CD14-positive monocyte (primary cell): Measurements from ENCODE around the gene SCN1B. TPM values are rescaled to one million over a fixed set of nuclear protein-coding genes. Genes with fewer than 3 reads are reported as not detected.

Experiments used
- DNase-seq, 3 donors: peaks; one replicate each; pipeline ENCODE4 v3.0.0-alpha.2; 2011 to 2022
- H2AFZ ChIP-seq: 2 replicates; pipeline ENCODE4 v1.6.0; 2012; ENCODE audit warnings: mild to moderate bottlenecking, low read depth, low read length, inconsistent platforms; ENCODE audit not compliant: insufficient read depth, poor library complexity, severe bottlenecking
- H3K27ac ChIP-seq, 2 donors: 1 replicate in 1 of 2; 2 replicates in 1 of 2; pipeline ENCODE4 v1.5.1; 2012 to 2013; ENCODE audit warnings: low read length in 2 of 2, control low read depth in 1 of 2, inconsistent platforms in 1 of 2, low read depth in 1 of 2, mild to moderate bottlenecking in 1 of 2
- H3K27me3 ChIP-seq, 2 donors: one replicate each; pipeline versions ENCODE4 v1.6.0 to v1.6.1; 2011 to 2013; ENCODE audit warnings: low read length in 2 of 2; ENCODE audit not compliant: control insufficient read depth in 2 of 2, insufficient read depth in 2 of 2
- H3K36me3 ChIP-seq, 2 donors: replicated peaks in 1 of 2; 1 replicate in 1 of 2; 2 replicates in 1 of 2; pipeline versions ENCODE4 v1.5.1 to v1.6.1; 2012 to 2013; ENCODE audit warnings: low read length in 2 of 2, control low read depth in 1 of 2, inconsistent platforms in 1 of 2, mild to moderate bottlenecking in 1 of 2; ENCODE audit not compliant: insufficient read depth in 2 of 2, control insufficient read depth in 1 of 2
- H3K4me1 ChIP-seq, 2 donors: 1 replicate in 1 of 2; 2 replicates in 1 of 2; pipeline versions ENCODE4 v1.5.1 to v1.6.1; 2012 to 2013; ENCODE audit warnings: low read length in 2 of 2, control low read depth in 1 of 2, inconsistent platforms in 1 of 2, mild to moderate bottlenecking in 1 of 2, moderate library complexity in 1 of 2; ENCODE audit not compliant: insufficient read depth in 2 of 2, control insufficient read depth in 1 of 2
- H3K4me2 ChIP-seq: replicated peaks from 2 replicates; pipeline ENCODE3; 2012; ENCODE audit warnings: low read length, moderate library complexity, mild to moderate bottlenecking; ENCODE audit not compliant: poor library complexity, severe bottlenecking; ENCODE audit errors: extremely low read depth
- H3K4me3 ChIP-seq, 3 experiments: fragments of 200-600 bp in 1 of 3; sonication (generic) in 1 of 3; replicated peaks in 1 of 3; 1 replicate in 2 of 3; 2 replicates in 1 of 3; pipeline ENCODE4 v1.5.1; 2011 to 2013; ENCODE audit warnings: low read length in 3 of 3, mild to moderate bottlenecking in 3 of 3, control low read depth in 2 of 3, low read depth in 2 of 3, inconsistent platforms in 1 of 3, moderate library complexity in 1 of 3
- H3K79me2 ChIP-seq: 2 replicates; pipeline ENCODE4 v1.6.0; 2012; ENCODE audit warnings: mild to moderate bottlenecking, control low read depth, inconsistent platforms, low read length, moderate library complexity; ENCODE audit not compliant: insufficient read depth
- H3K9ac ChIP-seq: 2 replicates; pipeline ENCODE4 v1.6.0; 2017; ENCODE audit warnings: low read length, mild to moderate bottlenecking; ENCODE audit not compliant: insufficient read depth, poor library complexity, severe bottlenecking
- H3K9me3 ChIP-seq, 2 donors: replicated peaks in 1 of 2; 1 replicate in 1 of 2; 2 replicates in 1 of 2; pipeline versions ENCODE4 v1.5.1 to v1.6.1; 2012 to 2013; ENCODE audit warnings: low read length in 2 of 2, control low read depth in 1 of 2; ENCODE audit not compliant: control insufficient read depth in 1 of 2, insufficient read depth in 1 of 2
- H4K20me1 ChIP-seq: 2 replicates; pipeline ENCODE4 v1.6.0; 2012; ENCODE audit warnings: mild to moderate bottlenecking, low read length, control low read depth, moderate library complexity; ENCODE audit not compliant: insufficient read depth
- H3K27ac Mint-ChIP-seq, 7 donors: one replicate each; pipeline ENCODE4 v1.8.0; 2020; ENCODE audit warnings: mild to moderate bottlenecking in 7 of 7, mixed read lengths in 7 of 7, moderate library complexity in 6 of 7, inconsistent platforms in 2 of 7
- H3K27me3 Mint-ChIP-seq, 3 donors: one replicate each; pipeline ENCODE4 v1.8.0; 2021 to 2022; ENCODE audit warnings: low read depth in 3 of 3, mild to moderate bottlenecking in 3 of 3, mixed read lengths in 3 of 3, moderate library complexity in 3 of 3, inconsistent platforms in 1 of 3
- H3K36me3 Mint-ChIP-seq, 2 donors: one replicate each; pipeline ENCODE4 v1.8.0; 2020; ENCODE audit warnings: mixed read lengths in 2 of 2, inconsistent platforms in 1 of 2, mild to moderate bottlenecking in 1 of 2
- H3K4me1 Mint-ChIP-seq: one replicate; pipeline ENCODE4 v1.8.0; 2020; ENCODE audit warnings: mild to moderate bottlenecking, mixed read lengths
- H3K4me3 Mint-ChIP-seq, 2 donors: one replicate each; pipeline ENCODE4 v1.8.0; 2020; ENCODE audit warnings: mild to moderate bottlenecking in 2 of 2, mixed read lengths in 2 of 2, moderate library complexity in 1 of 2
- H3K9me3 Mint-ChIP-seq, 7 donors: one replicate each; pipeline ENCODE4 v1.8.0; 2020 to 2022; ENCODE audit warnings: mixed read lengths in 7 of 7, mild to moderate bottlenecking in 6 of 7, moderate library complexity in 6 of 7, inconsistent platforms in 2 of 7
- CTCF ChIP-seq: fragments of 200-600 bp; IDR thresholded peaks from one replicate; pipeline ENCODE4 v1.8.0; 2022; ENCODE audit warnings: antibody characterized with exemption, mild to moderate bottlenecking
- whole genome bisulfite sequencing: methylation state at CpG from one replicate; pipeline ENCODE4 v1.1.5; 2013; ENCODE audit warnings: missing lambda C conversion rate; ENCODE audit not compliant: insufficient coverage; 5-methylcytosine and 5-hydroxymethylcytosine counted together
- intact Hi-C, 2 donors: fragments of 100-400 bp; cut with micrococcal nuclease; formaldehyde crosslinking; loops; one replicate each; pipeline versions ENCODE4 v1.15.0 to v1.15.1; 2023
- polyA plus RNA-seq, 3 donors: library from polyadenylated mRNA; depleted of rRNA in 1 of 3; unstranded in 2 of 3; stranded (reverse) in 1 of 3; fragments of 300-500 nt in 2 of 3; fragments of >200 nt in 1 of 3; fragmentation: Illumina TruSeq in 2 of 3; gene quantifications; 1 replicate in 2 of 3; 2 replicates in 1 of 3; pipeline ENCODE4 v1.2.3, GENCODE V29; 2012 to 2021

Gene SCN1B
- polyA plus RNA-seq, 3 donors: 0.08 to 0.68 TPM; not detected in 1

- peaks cover 14% of the 10 kb centered on the region for H3K4me1 Mint-ChIP-seq
- Histone ChIP-seq H3K9me3 (no peaks in the 10 kb centered on the region), H3K9ac (no peak overlapping the region), H3K4me1 (peaks cover 6 to 15% of the 10 kb centered on the region in 2 donors), H3K27me3 (peaks cover 14 to 37% of the 10 kb centered on the region in 2 donors), H3K4me2 (peak overlapping the region; percentile 58), H3K4me3 (peak overlapping the region in 1 of 3 experiments; percentile 34), H3K36me3 (peaks cover 21 to 22% of the 10 kb centered on the region in 2 donors), H4K20me1 (no peaks in the 10 kb centered on the region), H3K79me2 (no peaks in the 10 kb centered on the region), H3K27ac (no peak overlapping the region), H2AFZ (no peak overlapping the region)
- WGBS: 14% methylated on average over 30 of the region's 31 CpGs
- no peak overlapping the region for H3K27ac Mint-ChIP-seq
- peaks cover 0 to 8% (median 4%) of the 10 kb centered on the region in 7 donors for H3K9me3 Mint-ChIP-seq
- peak overlapping the region; percentile 55 to 87 for H3K4me3 Mint-ChIP-seq
- peaks cover 25 to 28% of the 10 kb centered on the region in 2 donors for H3K36me3 Mint-ChIP-seq
- peaks cover 32 to 53% (median 40%) of the 10 kb centered on the region in 3 donors for H3K27me3 Mint-ChIP-seq
- intact Hi-C loops: no loop called here
- TF ChIP-seq CTCF: no peak
- DNase-seq: no peak
Observed at GRCh38 chr19:35031072-35031881, 1.0 kb downstream of the SCN1B start.

- no peaks in the 10 kb centered on the region for H4K20me1 ChIP-seq
- no peak overlapping the region for H3K27ac ChIP-seq
- H3K79me2 ChIP-seq: no peaks in the 10 kb centered on the region
- H3K9me3 ChIP-seq: no peaks in the 10 kb centered on the region
- H3K9ac ChIP-seq: no peak overlapping the region
- TF ChIP-seq CTCF: no peak
- peaks cover 14 to 16% of the 10 kb centered on the region in 2 donors for H3K36me3 Mint-ChIP-seq
- WGBS: 98% methylated on average over 16 of the region's 17 CpGs
- H3K4me2 ChIP-seq: no peak overlapping the region
- peaks cover 0 to 8% (median 4%) of the 10 kb centered on the region in 7 donors for H3K9me3 Mint-ChIP-seq
- H2AFZ ChIP-seq: no peak overlapping the region
- peaks cover 32 to 54% (median 41%) of the 10 kb centered on the region in 3 donors for H3K27me3 Mint-ChIP-seq
- no peak overlapping the region for H3K4me3 ChIP-seq
- peaks cover 14 to 37% of the 10 kb centered on the region in 2 donors for H3K27me3 ChIP-seq
- peaks cover 6 to 15% of the 10 kb centered on the region in 2 donors for H3K4me1 ChIP-seq
- H3K4me1 Mint-ChIP-seq: peaks cover 14% of the 10 kb centered on the region
- intact Hi-C loops: no loop called here
- H3K36me3 ChIP-seq: peaks cover 11% of the 10 kb centered on the region in 2 donors
- no peak overlapping the region for H3K27ac Mint-ChIP-seq
- no peak for DNase-seq
- H3K4me3 Mint-ChIP-seq: peak overlapping the region in 1 of 2 donors; percentile 66
Observed at GRCh38 chr19:35032356-35032865, 2.1 kb downstream of the SCN1B start.
